ENCODE results near the gene PHTF2.

DNA sequence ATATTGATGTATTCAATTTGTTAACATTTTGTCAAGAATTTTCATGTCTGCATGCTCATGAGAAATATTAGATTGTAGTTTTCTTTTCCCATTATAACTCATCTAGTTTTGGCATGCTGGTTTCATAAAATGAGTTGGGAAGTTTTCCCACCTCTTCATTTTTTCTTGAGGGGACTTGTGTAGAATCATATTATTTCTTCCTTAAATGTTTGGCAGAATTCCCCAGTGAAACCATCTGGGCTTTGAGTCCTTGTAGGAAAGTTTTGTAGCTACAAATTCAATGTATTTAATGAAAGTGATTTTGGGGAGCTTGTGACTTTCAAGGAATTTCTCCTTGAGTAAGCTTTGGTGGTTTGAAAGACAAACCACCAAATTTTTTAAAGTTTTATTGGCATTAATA, 173.2 kb downstream of the PHTF2 start:
- TF ChIP-seq HDGF (IDR thresholded peaks at IDR 0.05; ENCODE audit: borderline replicate concordance) (no peak), BHLHE40 (IDR thresholded peaks at IDR 0.05; ENCODE audit: borderline replicate concordance) (no peak), SP1 (IDR thresholded peaks at IDR 0.05) (no peak), ELF4 (IDR thresholded peaks at IDR 0.05) (no peak), FOXA1 (IDR thresholded peaks at IDR 0.05) (no peak), L3MBTL2 (conservative IDR thresholded peaks at IDR 0.05) (no peak), FOXM1 (IDR thresholded peaks at IDR 0.05; ENCODE audit: borderline replicate concordance) (no peak), ARNT (IDR thresholded peaks at IDR 0.05) (no peak), LEF1 (IDR thresholded peaks at IDR 0.05; ENCODE audit: borderline replicate concordance) (no peak), NFRKB (IDR thresholded peaks at IDR 0.05) (no peak)
- TF ChIP-seq, protein P1, sequence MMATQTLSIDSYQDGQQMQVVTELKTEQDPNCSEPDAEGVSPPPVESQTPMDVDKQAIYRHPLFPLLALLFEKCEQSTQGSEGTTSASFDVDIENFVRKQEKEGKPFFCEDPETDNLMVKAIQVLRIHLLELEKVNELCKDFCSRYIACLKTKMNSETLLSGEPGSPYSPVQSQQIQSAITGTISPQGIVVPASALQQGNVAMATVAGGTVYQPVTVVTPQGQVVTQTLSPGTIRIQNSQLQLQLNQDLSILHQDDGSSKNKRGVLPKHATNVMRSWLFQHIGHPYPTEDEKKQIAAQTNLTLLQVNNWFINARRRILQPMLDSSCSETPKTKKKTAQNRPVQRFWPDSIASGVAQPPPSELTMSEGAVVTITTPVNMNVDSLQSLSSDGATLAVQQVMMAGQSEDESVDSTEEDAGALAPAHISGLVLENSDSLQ (IDR thresholded peaks at IDR 0.05) = no peak

Measured in HEK293T (cell line).